IPS DF 4.7 (cell line): ENCODE results near the gene IGHMBP2.
"Not testable (repeated sequence)": the region's sequence is repeated elsewhere in the genome, so short reads cannot be mapped to it uniquely, and the experiment has no call there.

Source experiments
- DNase-seq: peaks from one replicate; pipeline ENCODE4 v3.0.0-alpha.2; 2013; ENCODE audit warnings: low spot score; ENCODE audit errors: extremely low read depth

IGHMBP2 gene

DNA sequence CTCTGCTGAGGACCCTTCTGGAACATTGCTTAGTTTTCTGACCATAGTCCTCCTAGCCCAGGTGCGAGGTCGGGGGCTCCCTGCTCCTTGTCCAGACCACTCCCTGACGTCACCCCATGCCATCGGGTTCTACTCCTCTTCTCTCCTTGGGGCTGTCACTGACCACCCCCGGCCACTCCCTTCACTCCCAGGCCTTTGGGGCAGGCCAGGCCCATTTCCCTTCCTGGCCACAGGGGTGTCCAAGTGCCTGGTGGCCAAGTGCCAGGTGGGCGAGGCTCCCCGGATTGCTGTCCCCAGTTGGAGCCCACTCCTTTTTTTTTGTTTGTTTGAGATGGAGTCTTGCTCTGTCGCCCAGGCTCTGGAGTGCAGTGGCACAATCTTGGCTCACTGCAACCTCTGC is 57.6 kb downstream of the IGHMBP2 start:
- no peak for DNase-seq

DNA sequence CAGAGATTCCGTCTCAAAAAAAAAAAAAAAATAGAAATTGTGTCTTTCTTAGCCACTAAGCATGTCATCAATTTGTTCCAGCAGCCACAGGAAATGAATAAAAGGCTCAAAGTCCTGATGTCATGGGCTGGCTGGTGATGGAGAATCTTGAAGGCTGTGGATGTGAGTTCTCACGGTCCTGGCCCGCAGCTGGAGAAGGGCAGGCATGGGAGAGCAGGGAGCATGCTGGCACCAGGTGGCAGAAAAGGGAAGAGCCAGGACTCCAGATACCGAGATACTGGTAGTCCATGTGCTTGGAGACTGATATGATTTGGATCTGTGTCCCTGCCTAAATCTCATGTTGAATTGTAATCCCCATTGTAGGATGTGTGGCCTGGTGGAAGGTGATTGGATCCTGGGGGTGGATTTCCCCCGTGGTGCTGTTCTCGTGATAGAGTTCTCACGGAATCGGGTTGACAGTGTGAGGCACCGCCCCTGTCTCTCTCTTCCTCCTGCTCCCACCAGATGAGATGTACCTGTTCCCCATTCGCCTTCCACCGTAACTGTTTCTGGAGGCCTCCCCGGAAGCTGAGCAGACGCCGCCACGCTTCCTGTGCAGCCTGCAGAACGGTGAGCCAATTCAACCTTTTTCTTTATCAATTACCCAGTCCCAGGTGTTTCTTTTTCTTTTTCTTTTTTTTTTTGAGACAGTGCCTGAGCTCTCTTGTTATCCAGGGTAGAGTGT is 59.0 kb downstream of the IGHMBP2 start:
- DNase-seq = no peak

DNA sequence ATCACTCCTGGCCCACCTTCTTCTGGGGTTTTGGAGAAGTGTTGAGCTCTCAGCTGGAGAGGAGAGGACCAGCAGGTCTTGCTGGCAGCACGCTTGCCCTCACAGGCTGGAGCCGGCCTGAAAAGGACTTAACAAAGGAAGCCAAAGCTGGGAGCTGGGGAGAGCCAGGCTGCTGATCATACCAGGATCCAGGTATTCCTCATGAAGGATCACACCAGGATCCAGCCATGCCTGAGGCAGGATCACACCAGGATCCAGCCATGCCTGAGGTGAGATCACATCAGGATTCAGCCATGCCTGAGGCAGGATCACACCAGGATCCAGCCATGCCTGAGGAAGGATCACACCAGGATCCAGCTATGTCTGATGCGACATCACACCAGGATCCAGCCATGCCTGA is 60.1 kb downstream of the IGHMBP2 start:
- DNase-seq = no peak

DNA sequence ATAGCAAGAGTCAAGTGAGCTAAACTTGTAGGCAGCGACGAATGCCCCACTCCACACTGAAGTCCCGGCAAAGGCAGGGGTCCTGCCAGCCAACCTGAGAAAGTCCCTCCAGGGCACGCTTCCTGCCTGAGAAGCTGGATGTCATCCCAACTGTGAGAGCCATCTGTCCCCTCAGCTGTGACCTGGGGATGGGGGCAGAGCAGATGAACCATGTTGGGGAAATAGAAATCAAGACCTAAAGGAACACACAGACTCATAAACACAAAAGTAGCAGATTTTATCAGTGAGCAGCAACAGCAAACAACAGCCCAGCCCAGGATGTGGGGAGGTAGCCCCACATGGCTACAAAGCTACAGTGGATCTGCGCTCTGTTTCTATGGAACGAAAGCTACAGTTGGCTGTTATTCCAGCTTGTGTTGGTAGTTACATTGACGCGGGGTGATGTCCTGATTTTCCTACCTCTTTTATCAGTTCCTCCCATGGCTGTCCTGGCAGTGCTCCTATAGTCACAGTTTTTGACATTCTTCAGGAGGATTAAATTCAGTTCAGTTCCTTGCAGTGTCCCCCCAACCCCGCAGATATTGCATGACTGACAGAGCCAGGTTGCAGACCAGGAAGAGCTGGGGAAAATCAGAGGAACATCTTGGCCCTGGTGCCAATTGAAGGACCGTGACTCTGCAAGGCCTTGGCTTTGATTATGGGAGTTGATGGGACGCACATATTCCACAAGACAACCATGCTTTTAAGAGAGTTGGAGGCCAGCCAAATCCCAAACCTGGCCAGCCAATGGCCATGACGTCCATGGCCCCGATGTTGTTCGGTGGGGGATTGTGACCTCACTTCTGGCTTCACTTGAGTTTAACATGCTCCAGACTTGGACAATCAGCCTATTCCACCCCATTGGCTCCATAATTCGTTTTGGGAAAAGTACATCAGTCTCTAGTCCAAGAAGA is 62.5 kb downstream of the IGHMBP2 start:
- DNase-seq = no peak

DNA sequence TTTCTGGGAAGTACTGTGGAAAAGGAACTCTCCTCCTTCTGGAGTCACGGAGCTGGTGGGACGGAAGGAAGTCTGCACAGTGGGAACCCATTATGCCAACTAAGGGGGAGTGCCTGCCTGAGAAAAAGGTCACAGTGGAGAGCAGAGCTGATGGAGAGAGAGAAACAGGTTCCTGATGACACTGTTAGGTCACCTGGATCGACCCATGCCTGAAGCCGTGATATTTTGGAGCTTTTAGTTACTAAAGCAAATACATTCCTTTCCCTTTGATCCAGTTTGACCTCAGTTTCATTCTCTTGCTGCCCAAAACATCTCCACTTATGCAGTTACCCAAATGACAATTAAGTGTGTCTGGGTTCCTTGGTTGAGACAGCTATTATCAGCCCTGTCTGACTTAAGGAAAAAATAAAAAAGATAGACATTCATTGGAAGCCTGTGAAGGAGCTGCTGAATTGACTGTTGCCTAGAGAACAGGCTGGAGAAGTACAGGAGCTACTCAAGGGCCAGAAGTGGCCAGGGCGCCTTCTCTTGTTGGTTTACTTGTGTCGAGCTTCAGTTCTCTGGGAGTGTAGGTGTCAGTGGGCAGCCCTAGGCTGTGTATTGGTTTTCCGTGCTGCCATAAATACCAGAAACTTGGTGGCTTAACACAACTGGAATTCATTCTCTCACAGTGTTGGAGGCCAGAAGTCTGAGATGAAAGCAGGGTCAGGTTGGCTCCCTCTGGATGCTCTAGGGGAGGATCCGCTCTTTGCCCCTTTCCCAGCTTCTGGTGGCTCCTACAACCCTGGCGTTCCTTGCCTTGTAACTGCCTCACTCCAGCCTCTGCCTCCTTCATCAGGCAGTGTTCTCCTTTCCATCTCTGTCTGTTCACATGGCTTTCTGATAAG is 63.4 kb downstream of the IGHMBP2 start:
- no peak for DNase-seq

DNA sequence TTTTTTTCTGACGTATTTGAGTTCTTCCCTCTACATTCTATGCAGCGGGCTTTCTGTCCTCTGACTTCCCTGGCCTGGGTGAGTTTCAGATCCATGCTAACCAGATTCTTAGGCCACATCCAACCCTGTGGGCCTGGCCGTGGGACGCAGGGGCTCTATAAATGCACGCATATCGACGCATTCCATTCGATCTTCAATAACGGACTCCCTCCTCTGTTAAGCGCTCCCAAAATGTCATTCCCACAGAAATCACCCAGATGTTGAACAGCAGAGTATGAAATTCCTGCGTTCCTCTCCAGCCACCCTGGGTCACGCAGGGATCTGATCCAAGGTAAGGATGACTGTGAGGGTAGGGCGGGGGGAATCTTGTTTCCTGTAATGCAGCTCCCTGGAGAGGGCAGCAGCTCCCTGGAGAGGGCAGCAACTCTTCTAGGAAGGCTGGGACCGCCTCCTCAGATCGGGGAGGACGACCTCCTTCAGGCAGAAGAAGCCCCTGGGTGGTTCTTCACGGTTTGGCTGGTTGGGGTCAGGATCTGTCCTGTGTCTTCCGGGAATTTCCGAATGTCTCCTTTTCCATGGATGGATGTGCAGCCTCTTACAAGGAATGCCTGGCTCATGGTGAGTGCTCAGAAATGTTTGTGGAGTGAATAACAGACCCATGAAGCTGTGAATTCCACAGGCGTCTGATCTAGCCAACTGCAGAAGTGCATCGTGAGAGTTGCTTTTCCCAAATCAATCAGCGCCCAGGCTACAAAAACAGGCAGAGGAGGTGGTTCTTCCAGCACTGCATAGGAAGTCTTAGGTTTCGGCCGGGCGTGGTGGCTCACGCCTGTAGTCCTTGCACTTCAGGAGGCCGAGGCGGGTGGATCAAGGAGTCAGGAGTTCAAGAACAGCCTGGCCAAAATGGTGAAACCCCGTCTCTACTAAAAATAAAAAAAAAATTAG is 64.9 kb downstream of the IGHMBP2 start:
- no peak for DNase-seq

DNA sequence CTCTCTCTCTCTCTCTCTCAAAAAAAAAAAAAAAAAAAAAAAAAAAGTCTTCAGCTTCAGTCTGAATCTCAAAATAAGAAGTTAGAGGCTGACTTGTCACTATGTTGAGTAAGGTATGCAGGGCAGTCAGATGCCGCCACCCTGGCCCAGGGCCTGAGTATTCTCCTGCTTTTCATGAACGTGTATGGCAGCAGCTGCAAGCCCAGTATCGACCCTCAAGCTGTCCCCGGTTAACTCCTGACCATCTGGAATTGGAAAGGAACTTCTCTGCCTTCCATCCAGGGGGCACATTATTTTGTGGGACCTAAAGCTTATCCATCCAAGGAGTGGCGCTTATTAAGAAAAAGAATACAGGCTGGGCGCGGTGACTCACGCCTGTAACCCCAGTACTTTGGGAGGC is 65.7 kb downstream of the IGHMBP2 start:
- DNase-seq = no peak

DNA sequence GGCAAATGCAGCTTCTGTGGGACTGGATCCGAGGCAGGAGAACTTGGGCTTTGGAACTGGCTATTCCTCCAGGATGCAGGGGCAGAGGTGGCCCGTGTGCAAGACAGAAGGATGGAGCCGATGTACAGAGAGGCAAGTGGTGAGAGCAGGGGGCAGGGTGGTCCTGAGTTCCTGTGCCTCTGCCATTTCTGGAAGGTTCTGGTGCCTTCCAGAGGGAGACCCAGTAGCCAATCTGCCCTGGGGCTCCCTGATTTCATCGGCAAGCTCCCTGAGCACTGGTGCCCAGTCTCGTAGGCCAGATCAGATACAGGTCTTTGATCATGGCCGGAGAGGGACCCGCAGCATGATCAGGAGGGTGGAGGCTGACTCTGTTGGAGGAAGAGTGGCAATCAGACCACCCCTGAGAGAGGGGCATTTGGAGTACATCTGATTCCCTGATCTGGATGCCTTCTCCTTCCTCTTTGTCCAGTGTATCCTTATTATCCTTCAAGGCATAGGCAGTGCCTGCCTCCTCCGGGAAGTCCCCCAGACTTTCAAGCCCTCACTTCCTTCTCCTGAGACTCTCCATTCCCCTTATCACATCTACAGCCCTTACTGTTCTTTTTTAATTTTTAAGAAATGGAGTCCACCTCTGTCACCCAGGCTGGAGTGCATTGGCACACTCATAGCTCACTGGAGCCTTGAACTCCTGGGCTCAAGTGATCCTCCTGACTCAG is 67.4 kb downstream of the IGHMBP2 start:
- no peak for DNase-seq

DNA sequence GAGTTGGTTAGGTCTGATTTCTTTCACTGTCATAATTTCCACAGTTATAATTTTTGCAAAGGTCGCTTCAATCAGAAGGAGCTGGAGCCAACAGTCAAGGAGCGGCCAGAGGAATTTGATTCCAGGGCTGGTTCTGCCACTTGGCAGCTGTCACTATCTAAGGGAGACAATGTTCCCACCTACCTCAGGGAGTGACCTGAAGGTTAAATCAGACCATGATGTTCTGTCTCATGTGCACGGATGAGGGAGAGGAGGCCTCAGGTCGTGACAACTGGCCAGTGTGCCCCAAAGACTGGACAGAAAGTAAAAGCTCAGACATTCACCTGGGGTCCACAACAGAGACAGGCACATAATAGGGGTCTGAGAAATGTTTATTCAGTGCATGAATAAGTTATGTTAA is 69.5 kb downstream of the IGHMBP2 start:
- DNase-seq = no peak

DNA sequence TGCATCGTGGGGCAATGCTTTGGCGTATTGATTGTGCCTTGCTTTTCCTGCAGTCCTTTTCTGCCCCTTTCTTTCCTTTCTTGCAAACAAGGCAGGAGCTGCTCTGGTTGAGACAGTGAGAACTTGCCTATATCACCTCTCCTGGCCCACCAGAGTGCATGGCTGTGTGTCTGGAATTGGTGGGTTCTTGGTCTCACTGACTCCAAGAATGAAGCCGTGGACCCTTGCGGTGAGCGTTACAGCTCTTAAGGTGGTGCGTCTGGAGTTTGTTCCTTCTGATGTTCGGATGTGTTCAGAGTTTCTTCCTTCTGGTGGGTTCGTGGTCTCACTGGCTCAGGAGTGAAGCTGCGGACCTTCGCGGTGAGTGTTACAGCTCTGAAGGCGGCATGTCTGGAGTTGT is 70.0 kb downstream of the IGHMBP2 start:
- not testable (repeated sequence) for DNase-seq

DNA sequence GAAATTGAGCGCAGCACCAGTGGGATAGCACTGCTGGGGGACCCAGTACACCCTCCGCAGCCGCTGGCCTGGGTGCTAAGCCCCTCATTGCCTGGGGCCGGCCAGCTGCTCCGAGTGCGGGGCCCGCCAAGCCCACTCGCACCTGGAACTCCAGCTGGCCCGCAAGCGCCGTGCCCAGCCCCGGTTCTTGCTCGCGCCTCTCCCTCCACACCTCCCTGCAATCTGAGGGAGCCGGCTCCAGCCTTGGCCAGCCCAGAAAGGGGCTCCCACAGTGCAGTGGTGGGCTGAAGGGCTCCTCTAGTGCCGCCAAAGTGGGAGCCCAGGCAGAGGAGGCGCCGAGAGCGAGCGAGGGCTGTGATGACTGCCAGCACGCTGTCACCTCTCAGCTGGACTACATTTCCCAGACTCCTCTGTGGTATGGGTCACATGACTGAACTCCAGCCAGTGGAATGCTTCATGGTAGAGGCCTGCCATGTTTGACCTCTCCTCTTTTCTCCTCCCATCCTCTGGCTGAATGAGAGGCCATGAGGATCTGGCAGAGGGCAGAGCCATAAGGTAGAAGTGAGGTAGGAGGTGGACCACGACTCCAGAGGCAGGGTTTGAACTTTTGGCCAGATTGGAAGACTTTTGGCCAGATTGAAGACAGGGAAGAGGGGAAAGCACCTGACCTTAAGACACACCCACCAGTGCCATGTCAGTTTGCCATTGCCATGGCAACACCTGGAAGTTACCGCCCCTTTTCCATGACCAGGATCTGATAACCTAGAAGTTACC is 70.9 kb downstream of the IGHMBP2 start:
- peak; percentile 30 for DNase-seq

DNA sequence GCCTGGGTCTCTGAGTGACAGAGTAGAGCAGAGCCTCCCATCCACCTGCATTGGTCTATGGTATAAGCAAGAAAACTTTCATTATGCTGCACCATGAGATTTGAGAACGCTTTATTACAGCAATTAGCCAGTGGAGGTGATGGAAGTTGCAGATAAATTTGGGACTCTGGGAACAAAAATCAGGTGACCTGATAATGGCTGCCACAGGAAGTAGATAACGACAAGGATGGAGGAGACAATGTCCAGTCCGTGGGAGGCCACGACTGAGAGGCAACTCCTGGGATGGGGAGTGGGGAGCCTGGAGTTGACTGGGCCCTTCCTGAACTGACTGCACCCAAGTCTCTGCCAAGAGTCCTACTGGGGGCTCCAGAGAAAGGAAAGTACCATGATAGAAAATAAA is 72.4 kb downstream of the IGHMBP2 start:
- DNase-seq = no peak

DNA sequence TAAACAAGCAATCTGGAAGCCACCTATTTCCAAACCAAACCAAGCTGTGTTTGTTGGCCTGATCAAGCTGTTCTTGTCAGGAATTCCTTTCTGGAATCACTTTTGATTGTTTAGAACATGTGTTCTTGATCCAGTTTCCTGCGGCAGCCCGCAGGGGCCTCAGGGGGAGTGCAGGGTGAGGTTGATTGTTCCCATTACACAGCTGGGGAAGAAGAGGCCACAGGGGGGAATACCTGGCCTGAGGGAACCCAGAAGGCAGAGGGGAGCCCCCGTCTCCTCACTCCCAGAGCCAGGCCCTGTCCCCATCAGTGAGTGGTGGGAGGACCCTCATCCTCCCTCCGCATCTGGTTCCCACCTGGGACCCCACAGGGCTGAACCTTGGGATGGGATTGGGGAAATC is 72.9 kb downstream of the IGHMBP2 start:
- no peak for DNase-seq

DNA sequence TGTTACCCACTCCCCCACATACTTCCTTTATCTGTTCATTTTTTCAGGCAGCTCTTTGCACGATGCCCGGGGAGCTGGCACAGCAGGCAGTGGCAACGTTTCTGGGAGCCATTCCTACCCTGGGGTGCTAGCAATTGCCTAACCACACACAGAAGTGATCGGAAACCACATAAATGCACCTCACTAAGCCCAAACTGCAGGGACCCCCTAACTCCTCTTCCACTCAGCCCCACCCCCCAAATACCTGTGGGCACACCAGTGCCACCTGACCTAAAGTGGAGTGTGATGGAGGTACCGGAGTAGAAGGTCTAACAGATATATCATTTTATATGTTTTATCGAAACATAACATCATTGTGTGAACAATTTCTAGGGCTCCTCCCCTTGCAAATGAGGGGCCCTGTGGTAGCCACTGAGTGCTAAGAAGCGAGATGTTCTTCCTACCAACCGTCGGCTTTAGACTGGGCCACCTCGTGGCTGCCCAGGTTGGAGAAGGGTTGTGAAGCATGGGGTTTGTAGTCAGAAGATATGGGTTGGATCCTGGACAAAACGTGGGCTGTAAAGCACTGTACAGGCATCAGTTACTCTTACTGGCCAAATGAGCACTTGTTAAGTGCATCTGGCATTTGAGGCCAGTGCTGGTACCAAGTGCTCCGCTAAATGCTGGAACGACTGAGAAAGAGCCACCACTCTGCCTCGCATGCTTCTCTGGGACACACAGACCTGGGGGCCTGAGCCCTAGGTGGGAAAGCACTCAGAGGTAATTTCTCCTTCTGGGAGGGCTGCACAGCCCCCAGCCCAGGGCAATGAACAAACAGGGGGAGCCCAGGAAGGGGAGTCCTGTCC is 74.3 kb downstream of the IGHMBP2 start:
- DNase-seq = no peak

DNA sequence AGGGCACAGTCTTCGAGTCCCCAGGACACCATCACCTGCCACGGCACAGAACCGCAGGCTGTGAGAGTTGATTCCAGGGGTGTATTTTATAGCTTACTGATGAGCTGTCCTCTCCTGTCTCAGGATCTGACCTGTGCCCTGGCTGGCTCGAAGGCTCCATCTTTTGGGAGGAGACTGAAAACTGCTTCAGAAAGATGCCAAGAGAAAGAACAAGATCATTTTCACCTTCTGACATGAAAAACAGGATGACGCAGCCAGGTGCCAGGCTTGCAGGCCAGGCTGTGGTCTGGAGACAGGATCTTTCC is 74.9 kb downstream of the IGHMBP2 start:
- DNase-seq = no peak

DNA sequence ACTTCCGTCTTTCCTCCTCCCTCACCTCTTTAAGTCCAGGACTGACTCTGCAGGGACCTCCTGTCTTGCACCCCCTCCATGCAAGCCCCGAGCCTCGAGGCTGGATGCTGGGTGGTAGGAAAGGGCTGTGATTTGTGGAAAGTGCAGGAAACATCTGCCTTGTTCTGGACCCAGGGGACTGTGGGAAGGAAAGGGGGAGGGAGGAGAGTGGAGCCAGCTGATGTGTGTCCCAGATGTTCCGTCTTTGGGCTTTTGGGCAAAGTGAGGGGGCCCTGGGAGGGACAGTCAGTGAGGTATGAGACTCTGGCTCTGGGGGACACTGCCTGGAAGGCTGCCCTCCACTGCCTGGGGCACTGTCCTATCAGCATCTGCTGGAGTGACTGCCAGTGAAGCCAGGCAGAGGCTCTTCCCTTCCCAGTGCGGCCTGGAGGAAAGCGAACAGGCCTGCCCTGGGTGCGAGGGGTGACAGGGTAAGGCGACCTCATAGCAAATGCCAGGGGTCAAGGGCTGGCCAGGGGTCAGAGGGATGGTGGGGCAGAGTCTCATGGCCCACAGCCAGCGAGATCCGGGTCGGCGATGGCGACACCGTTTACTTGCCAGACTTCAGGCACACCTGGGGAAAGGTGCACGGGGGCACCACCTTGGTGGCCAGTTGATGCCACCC is 75.4 kb downstream of the IGHMBP2 start:
- no peak for DNase-seq

DNA sequence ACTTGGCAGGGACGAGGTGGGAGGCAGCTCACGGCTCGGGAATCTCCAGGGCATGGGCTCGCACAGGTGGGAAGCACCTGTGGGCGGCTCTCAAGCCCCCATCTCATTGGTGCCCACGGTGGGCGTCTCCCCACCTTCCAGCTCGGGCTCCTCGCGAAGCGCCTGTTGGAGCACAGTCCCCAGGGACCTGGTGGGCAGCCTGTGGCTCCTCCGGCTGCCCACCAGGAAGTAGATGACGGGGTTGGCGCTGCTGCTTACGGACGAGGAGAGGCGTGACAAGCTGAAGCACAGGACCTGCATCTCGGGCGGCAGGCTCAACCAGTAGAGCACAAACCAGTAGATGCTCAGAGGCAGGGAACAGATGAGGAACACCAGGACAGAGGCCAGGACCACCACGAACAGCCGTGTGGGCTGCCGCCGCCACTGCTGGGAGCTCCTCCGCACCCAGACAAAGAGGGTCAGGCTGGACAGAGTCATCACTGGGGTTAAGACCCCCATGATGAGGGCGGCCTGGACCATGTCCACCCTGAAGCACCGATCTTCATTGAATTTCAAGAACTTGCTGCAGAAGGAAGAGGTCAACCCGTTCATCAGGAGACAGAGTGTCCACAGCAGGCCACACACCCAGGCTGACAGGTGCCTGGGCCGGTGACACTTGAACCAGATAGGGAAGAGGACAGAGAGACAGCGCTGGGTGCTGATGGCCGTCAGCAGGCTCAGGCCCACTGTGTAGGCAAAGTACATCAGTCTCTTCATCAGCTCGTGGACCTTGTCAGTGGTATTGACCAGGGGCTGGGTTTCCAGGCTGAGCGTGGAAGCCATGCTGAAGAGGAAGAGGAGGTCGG is 76.5 kb downstream of the IGHMBP2 start:
- no peak for DNase-seq
